HepG2 (cell line): ENCODE data around the gene U2SURP. TPM values are rescaled to one million over a fixed set of nuclear protein-coding genes. Genes with fewer than 3 reads are reported as not detected.
A peak's percentile ranks its signal among the peaks of the same experiment; 100 is the strongest.

Experiments used
- CEBPB ChIP-seq: IDR thresholded peaks from 2 replicates; pipeline ENCODE4 v1.6.1; 2011; ENCODE audit warnings: low read depth, low read length, improper control_type of control experiment, borderline replicate concordance
- ETV5 ChIP-seq: IDR thresholded peaks from 2 replicates; pipeline ENCODE4 v1.6.1; 2018; ENCODE audit warnings: missing biosample characterization, missing genetic modification reagents, inconsistent platforms, borderline replicate concordance
- FOXA1 ChIP-seq, 2 experiments: fragments of 450-650 bp in 1 of 2; sonication (generic) in 1 of 2; formaldehyde crosslinking in 1 of 2; IDR thresholded peaks; 2 replicates each; pipeline versions ENCODE4 v1.4.0 to v1.6.1; 2016 to 2020; ENCODE audit warnings: missing genetic modification reagents in 1 of 2
- FOXP1 ChIP-seq, 2 experiments: fragments of 450-650 bp in 1 of 2; IDR thresholded peaks; 2 replicates each; pipeline ENCODE4 v1.6.1; 2017 to 2018; ENCODE audit warnings: antibody characterized with exemption in 1 of 2
- MED1 ChIP-seq: sonication (generic); formaldehyde crosslinking; IDR thresholded peaks from 2 replicates; pipeline ENCODE4 v1.4.0; 2020; ENCODE audit warnings: missing genetic modification reagents
- MIER3 ChIP-seq: IDR thresholded peaks from 2 replicates; pipeline ENCODE4 v1.6.1; 2016; ENCODE audit warnings: missing compliant biosample characterization, borderline replicate concordance
- REPIN1 ChIP-seq: sonication (generic); formaldehyde crosslinking; IDR thresholded peaks from 2 replicates; pipeline ENCODE4 v1.8.0; 2022; ENCODE audit warnings: missing genetic modification reagents, low read depth, mild to moderate bottlenecking, borderline replicate concordance
- RXRB ChIP-seq: IDR thresholded peaks from 2 replicates; pipeline ENCODE4 v1.6.1; 2016; ENCODE audit warnings: borderline replicate concordance, missing genetic modification reagents, missing compliant biosample characterization
- SALL1 ChIP-seq: sonication (generic); formaldehyde crosslinking; IDR thresholded peaks from 2 replicates; pipeline ENCODE4 v1.8.0; 2022; ENCODE audit warnings: mild to moderate bottlenecking, missing genetic modification reagents
- SMC3 ChIP-seq: IDR thresholded peaks from 2 replicates; pipeline ENCODE4 v1.6.1; 2011; ENCODE audit warnings: low read length, improper control_type of control experiment
- STAG1 ChIP-seq: sonication (generic); formaldehyde crosslinking; IDR thresholded peaks from 2 replicates; pipeline ENCODE4 v1.4.0; 2020; ENCODE audit warnings: missing genetic modification reagents
- ZNF282 ChIP-seq: fragments of 450-650 bp; IDR thresholded peaks from 2 replicates; pipeline ENCODE4 v1.6.1; 2018; ENCODE audit not compliant: partially characterized antibody
- ZNF296 ChIP-seq: sonication (generic); formaldehyde crosslinking; conservative IDR thresholded peaks from 2 replicates; pipeline ENCODE4 v1.5.0; 2020; ENCODE audit warnings: mild to moderate bottlenecking, missing genetic modification reagents
- ZNF382 ChIP-seq: sonication (generic); formaldehyde crosslinking; IDR thresholded peaks from 2 replicates; pipeline ENCODE4 v1.5.0; 2020; ENCODE audit warnings: missing genetic modification reagents, mild to moderate bottlenecking, borderline replicate concordance
- polyA plus RNA-seq, 8 experiments: library from polyadenylated mRNA; depleted of rRNA in 3 of 8; stranded (reverse) in 7 of 8; unstranded in 1 of 8; fragments of >200 nt; fragmentation: Illumina TruSeq in 4 of 8; extraction: Trizol in 4 of 8; gene quantifications; 2 replicates each; pipeline versions ENCODE4 v1.2.1 to v1.2.3, GENCODE V29; 2011 to 2016; ENCODE audit warnings: low read depth in 4 of 8, missing spikeins in 1 of 8, mixed read lengths in 1 of 8; ENCODE audit not compliant: insufficient read depth in 1 of 8
- total RNA-seq, 5 experiments: library from RNA; depleted of rRNA; stranded (reverse); fragments of >200 nt; fragmentation: Illumina TruSeq; extraction: Trizol; gene quantifications; 2 replicates each; pipeline ENCODE4 v1.2.3, GENCODE V29; 2016; ENCODE audit warnings: low read depth in 1 of 5
- TF ChIP-seq, protein P1 (sequence below): sonication (generic); formaldehyde crosslinking; IDR thresholded peaks from 2 replicates; pipeline ENCODE4 v1.4.0; 2020; ENCODE audit warnings: missing genetic modification reagents, mild to moderate bottlenecking, borderline replicate concordance
- TF ChIP-seq, protein P2 (sequence below), 2 experiments: sonication (generic) in 1 of 2; formaldehyde crosslinking in 1 of 2; IDR thresholded peaks; 2 replicates each; pipeline versions ENCODE4 v1.6.1 to v1.9.0; 2014 to 2022; ENCODE audit warnings: antibody characterized with exemption in 1 of 2, borderline replicate concordance in 1 of 2, inconsistent platforms in 1 of 2, low read depth in 1 of 2, missing genetic modification reagents in 1 of 2
- TF ChIP-seq, protein P3 (sequence below): IDR thresholded peaks from 2 replicates; pipeline ENCODE4 v1.6.1; 2016; ENCODE audit warnings: control low read depth
- TF ChIP-seq, protein P4 (sequence below): sonication (generic); formaldehyde crosslinking; IDR thresholded peaks from 2 replicates; pipeline ENCODE4 v1.5.0; 2020; ENCODE audit warnings: mild to moderate bottlenecking, missing genetic modification reagents, moderate library complexity

Gene U2SURP
- total and polyA plus RNA-seq, 2 of the 13 experiments (the other 11 are each of a cell fraction or from before 2014, with no cell fraction given) = 55.9 to 173 TPM

DNA sequence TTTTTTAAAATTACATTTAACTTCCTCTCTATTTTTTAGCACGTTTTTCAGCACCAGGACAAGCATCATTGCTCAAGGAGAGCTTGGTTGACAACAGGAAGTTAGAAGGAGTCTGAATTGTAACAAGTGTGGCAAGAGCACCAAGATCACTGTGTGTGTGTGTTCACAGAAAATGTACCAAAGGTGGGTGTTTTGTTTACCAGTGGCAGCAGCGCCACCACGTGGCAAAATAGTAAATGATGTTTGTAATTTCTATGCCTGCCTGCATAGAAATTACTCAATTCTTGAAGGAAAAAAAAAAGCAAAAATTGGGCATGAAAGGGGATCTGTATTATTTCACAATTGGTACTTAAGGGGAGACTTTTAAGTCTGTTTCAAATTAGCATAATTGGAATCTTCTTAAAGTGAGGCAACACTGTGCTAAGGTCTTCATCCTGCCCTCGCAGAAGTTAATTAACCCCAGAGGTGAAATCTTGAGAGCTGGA, 7.4 kb upstream of the U2SURP start (continued):
- TF ChIP-seq CEBPB (peak; percentile 75), ZNF296 (CRISPR knock-in tag) (no peak), ETV5 (CRISPR knock-in tag) (peak; percentile 39; the same call in 1 of the 2 replicates), SMC3 (peak; percentile 94), MIER3 (0 out of 2 replicates have a peak, but pooled peaks have one; percentile 23), REPIN1 (CRISPR knock-in tag) (peak; percentile 47; the same call in 1 of the 2 replicates), RXRB (CRISPR knock-in tag) (peak; percentile 66; the same call in 1 of the 2 replicates), MED1 (CRISPR knock-in tag) (peak; percentile 38; the same call in 1 of the 2 replicates), ZNF282 (no peak), ZNF382 (CRISPR knock-in tag) (no peak), SALL1 (CRISPR knock-in tag) (peak; percentile 14; the same call in 1 of the 2 replicates), FOXA1 (IDR thresholded peaks at IDR 0.05) (no peak), FOXA1 (CRISPR knock-in tag; IDR thresholded peaks at IDR 0.05) (peak; percentile 27), STAG1 (peak; percentile 96), FOXP1 (IDR thresholded peaks at IDR 0.05) (peak; percentile 63), FOXP1 (CRISPR knock-in tag; IDR thresholded peaks at IDR 0.05) (peak; percentile 61; the same call in 1 of the 2 replicates)
- TF ChIP-seq, protein P1, sequence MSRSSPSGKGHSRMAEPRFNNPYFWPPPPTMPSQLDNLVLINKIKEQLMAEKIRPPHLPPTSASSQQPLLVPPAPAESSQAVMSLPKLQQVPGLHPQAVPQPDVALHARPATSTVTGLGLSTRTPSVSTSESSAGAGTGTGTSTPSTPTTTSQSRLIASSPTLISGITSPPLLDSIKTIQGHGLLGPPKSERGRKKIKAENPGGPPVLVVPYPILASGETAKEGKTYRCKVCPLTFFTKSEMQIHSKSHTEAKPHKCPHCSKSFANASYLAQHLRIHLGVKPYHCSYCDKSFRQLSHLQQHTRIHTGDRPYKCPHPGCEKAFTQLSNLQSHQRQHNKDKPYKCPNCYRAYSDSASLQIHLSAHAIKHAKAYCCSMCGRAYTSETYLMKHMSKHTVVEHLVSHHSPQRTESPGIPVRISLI (CRISPR knock-in tag) = peak; percentile 23; the same call in 1 of the 2 replicates
- TF ChIP-seq, protein P2, sequence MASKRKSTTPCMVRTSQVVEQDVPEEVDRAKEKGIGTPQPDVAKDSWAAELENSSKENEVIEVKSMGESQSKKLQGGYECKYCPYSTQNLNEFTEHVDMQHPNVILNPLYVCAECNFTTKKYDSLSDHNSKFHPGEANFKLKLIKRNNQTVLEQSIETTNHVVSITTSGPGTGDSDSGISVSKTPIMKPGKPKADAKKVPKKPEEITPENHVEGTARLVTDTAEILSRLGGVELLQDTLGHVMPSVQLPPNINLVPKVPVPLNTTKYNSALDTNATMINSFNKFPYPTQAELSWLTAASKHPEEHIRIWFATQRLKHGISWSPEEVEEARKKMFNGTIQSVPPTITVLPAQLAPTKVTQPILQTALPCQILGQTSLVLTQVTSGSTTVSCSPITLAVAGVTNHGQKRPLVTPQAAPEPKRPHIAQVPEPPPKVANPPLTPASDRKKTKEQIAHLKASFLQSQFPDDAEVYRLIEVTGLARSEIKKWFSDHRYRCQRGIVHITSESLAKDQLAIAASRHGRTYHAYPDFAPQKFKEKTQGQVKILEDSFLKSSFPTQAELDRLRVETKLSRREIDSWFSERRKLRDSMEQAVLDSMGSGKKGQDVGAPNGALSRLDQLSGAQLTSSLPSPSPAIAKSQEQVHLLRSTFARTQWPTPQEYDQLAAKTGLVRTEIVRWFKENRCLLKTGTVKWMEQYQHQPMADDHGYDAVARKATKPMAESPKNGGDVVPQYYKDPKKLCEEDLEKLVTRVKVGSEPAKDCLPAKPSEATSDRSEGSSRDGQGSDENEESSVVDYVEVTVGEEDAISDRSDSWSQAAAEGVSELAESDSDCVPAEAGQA (IDR thresholded peaks at IDR 0.05; ENCODE audit: low read depth) = no peak
- TF ChIP-seq, protein P2 (CRISPR knock-in tag; IDR thresholded peaks at IDR 0.05; ENCODE audit: borderline replicate concordance) = 0 out of 2 replicates have a peak, but pooled peaks have one; percentile 28
- TF ChIP-seq, protein P3, sequence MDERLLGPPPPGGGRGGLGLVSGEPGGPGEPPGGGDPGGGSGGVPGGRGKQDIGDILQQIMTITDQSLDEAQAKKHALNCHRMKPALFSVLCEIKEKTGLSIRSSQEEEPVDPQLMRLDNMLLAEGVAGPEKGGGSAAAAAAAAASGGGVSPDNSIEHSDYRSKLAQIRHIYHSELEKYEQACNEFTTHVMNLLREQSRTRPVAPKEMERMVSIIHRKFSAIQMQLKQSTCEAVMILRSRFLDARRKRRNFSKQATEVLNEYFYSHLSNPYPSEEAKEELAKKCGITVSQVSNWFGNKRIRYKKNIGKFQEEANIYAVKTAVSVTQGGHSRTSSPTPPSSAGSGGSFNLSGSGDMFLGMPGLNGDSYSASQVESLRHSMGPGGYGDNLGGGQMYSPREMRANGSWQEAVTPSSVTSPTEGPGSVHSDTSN (CRISPR knock-in tag) = no peak
- TF ChIP-seq, protein P4, sequence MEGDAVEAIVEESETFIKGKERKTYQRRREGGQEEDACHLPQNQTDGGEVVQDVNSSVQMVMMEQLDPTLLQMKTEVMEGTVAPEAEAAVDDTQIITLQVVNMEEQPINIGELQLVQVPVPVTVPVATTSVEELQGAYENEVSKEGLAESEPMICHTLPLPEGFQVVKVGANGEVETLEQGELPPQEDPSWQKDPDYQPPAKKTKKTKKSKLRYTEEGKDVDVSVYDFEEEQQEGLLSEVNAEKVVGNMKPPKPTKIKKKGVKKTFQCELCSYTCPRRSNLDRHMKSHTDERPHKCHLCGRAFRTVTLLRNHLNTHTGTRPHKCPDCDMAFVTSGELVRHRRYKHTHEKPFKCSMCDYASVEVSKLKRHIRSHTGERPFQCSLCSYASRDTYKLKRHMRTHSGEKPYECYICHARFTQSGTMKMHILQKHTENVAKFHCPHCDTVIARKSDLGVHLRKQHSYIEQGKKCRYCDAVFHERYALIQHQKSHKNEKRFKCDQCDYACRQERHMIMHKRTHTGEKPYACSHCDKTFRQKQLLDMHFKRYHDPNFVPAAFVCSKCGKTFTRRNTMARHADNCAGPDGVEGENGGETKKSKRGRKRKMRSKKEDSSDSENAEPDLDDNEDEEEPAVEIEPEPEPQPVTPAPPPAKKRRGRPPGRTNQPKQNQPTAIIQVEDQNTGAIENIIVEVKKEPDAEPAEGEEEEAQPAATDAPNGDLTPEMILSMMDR = peak; percentile 86
